NCI-H2107 treated with DMSO at 0.1 percent for 48 hours (cell line): ENCODE results near the gene MPP1.

Experiments
- DNase-seq: peaks from one replicate; lab custom pipeline; 2025; ENCODE audit not compliant: unreplicated experiment; lab: John Stamatoyannopoulos, UW

The MPP1 gene

GRCh38 chrX:154732421-154733065 is 72.7 kb downstream of the MPP1 start:
- no peak for DNase-seq

- DNase-seq, result no peak
Observed at GRCh38 chrX:154731881-154732280, 73.4 kb downstream of the MPP1 start.

GRCh38 chrX:154731184-154731583 is 74.1 kb downstream of the MPP1 start:
- no peak for DNase-seq

- DNase-seq, result no peak
Observed at GRCh38 chrX:154730253-154730891, 74.9 kb downstream of the MPP1 start.

- no peak for DNase-seq
Observed at GRCh38 chrX:154729439-154729838, 75.8 kb downstream of the MPP1 start.
